RWPE1 (cell line): ENCODE results near the gene PTPRD.

Source experiments
- CTCF ChIA-PET: fragments of 350-600 bp; sonication (Branson Sonifier 250); formaldehyde crosslinking; extraction: SDS; loops from one replicate; lab custom pipeline; 2021; lab: Yijun Ruan, JAX
- POLR2A ChIA-PET: fragments of 400-600 bp; formaldehyde crosslinking; extraction: SDS; loops from one replicate; lab custom pipeline; 2020; ENCODE audit warnings: antibody characterized with exemption; ENCODE audit not compliant: low non-redundant PET; lab: Yijun Ruan, JAX
- DNase-seq: peaks from one replicate; pipeline ENCODE4 v3.0.0; 2012; ENCODE audit warnings: low spot score
- H3K27ac ChIP-seq: fragments of 450-650 bp; 2 replicates; pipeline ENCODE4 v1.5.1; 2017
- CTCF ChIP-seq: fragments of 450-650 bp; conservative IDR thresholded peaks from 2 replicates; pipeline ENCODE4 v1.5.1; 2017; ENCODE audit warnings: low read depth, mild to moderate bottlenecking

The PTPRD gene

GRCh38 chr9:8764051-8764450 is 1848.8 kb downstream of the PTPRD start:
- POLR2A ChIA-PET = no interaction called here

GRCh38 chr9:8762479-8763085 is 1850.2 kb downstream of the PTPRD start:
- DNase-seq = no peak
- ChIA-PET POLR2A (no interaction called here), CTCF (no interaction called here)
- TF ChIP-seq CTCF = no peak
- H3K27ac ChIP-seq = no peak overlapping the region

More at GRCh38 chr9:8764051-8764450, 1848.8 kb downstream of the PTPRD start:
- TF ChIP-seq CTCF = no peak
- CTCF ChIA-PET = interaction anchor here (0.7 kb wide), 1 partner anchor 81 kb away, joined by 5 read pairs; no protein-coding TSS in a partner anchor
- H3K27ac ChIP-seq = no peak overlapping the region
- DNase-seq = no peak

- ChIA-PET POLR2A (no interaction called here), CTCF (interaction anchor here (0.7 kb wide), 1 partner anchor 1244 kb away, joined by 4 read pairs; no protein-coding TSS in a partner anchor)
- DNase-seq = no peak
- no peak overlapping the region for H3K27ac ChIP-seq
- no peak for TF ChIP-seq CTCF
These were observed 1852.6 kb downstream of the PTPRD start for GRCh38 chr9:8760000-8760767.

- TF ChIP-seq CTCF = no peak
- no peak for DNase-seq
- no peak overlapping the region for H3K27ac ChIP-seq
- CTCF ChIA-PET = no interaction called here
- POLR2A ChIA-PET = no interaction called here
These were observed 1854.9 kb downstream of the PTPRD start for GRCh38 chr9:8757881-8758280.

GRCh38 chr9:8754751-8755150 is 1858.1 kb downstream of the PTPRD start:
- ChIA-PET POLR2A (no interaction called here), CTCF (no interaction called here)
- TF ChIP-seq CTCF = no peak
- DNase-seq = no peak
- H3K27ac ChIP-seq = no peak overlapping the region

GRCh38 chr9:8751406-8751930 is 1861.3 kb downstream of the PTPRD start:
- TF ChIP-seq CTCF = no peak
- CTCF ChIA-PET = no interaction called here
- no peak for DNase-seq
- POLR2A ChIA-PET = no interaction called here
- no peak overlapping the region for H3K27ac ChIP-seq
